Sigmoid colon (tissue), 7 donors: ENCODE data around the gene CCL17. TPM values are rescaled to one million over a fixed set of nuclear protein-coding genes. Genes with fewer than 3 reads are reported as not detected.

ENCODE experiments used
- DNase-seq: peaks from one replicate; pipeline ENCODE4 v3.0.0-alpha.2; 2019
- H3K27ac ChIP-seq, 4 donors: fragments of 200-600 bp; sonication (generic); one replicate each; pipeline ENCODE4 v1.5.1; 2016 to 2019; ENCODE audit warnings: mild to moderate bottlenecking in 1 of 4
- H3K27me3 ChIP-seq, 3 donors: fragments of 200-600 bp; sonication (generic); one replicate each; pipeline ENCODE4 v1.5.1; 2019; ENCODE audit warnings: mild to moderate bottlenecking in 1 of 3
- H3K36me3 ChIP-seq, 4 donors: fragments of 200-600 bp; sonication (generic); one replicate each; pipeline ENCODE4 v1.5.1; 2016 to 2019
- H3K4me1 ChIP-seq, 4 donors: fragments of 200-600 bp; sonication (generic); one replicate each; pipeline ENCODE4 v1.5.1; 2017 to 2019
- H3K4me3 ChIP-seq, 4 donors: fragments of 200-600 bp; sonication (generic); one replicate each; pipeline ENCODE4 v1.5.1; 2017 to 2019; ENCODE audit warnings: mild to moderate bottlenecking in 2 of 4, moderate library complexity in 1 of 4
- H3K9me3 ChIP-seq, 4 donors: fragments of 200-600 bp in 3 of 4; sonication (generic) in 3 of 4; one replicate each; pipeline versions ENCODE4 v1.5.1 to v1.6.1; 2013 to 2019
- EP300 ChIP-seq, 4 donors: sonication (generic); formaldehyde crosslinking; IDR thresholded peaks; one replicate each; pipeline ENCODE4 v1.6.1; 2017; ENCODE audit warnings: antibody characterized with exemption in 4 of 4
- POLR2A ChIP-seq, 2 donors: fragments of 450-650 bp; IDR thresholded peaks; one replicate each; pipeline ENCODE4 v1.6.1; 2016; ENCODE audit warnings: antibody characterized with exemption in 2 of 2, mild to moderate bottlenecking in 2 of 2, moderate library complexity in 2 of 2
- POLR2AphosphoS5 ChIP-seq, 4 donors: sonication (generic); formaldehyde crosslinking; IDR thresholded peaks; one replicate each; pipeline ENCODE4 v1.6.1; 2017; ENCODE audit warnings: antibody characterized with exemption in 4 of 4
- WGBS, 2 donors: extraction: QIAGEN DNeasy Blood & Tissue Kit; methylation state at CpG; one replicate each; pipeline ENCODE4 v1.1.7; 2013; 5-methylcytosine and 5-hydroxymethylcytosine counted together
- intact Hi-C: fragments of 100-400 bp; cut with DNase I; formaldehyde crosslinking; loops from one replicate; pipeline ENCODE4 v1.15.1; 2023
- polyA plus RNA-seq, 3 donors: library from polyadenylated mRNA; stranded (reverse); fragments of 200-250 nt; gene quantifications; one replicate each; pipeline ENCODE4 v1.2.3, GENCODE V29; 2013
- total RNA-seq, 4 donors: library from RNA; depleted of rRNA; stranded (reverse); fragments of >200 nt; gene quantifications; one replicate each; pipeline ENCODE4 v1.1.0, GENCODE V29; 2016
- TF ChIP-seq, protein P1 (sequence below), 4 experiments: fragments of 450-650 bp in 3 of 4; fragments of 200-600 bp in 1 of 4; IDR thresholded peaks; one replicate each; pipeline ENCODE4 v1.5.1; 2016 to 2019; ENCODE audit warnings: antibody characterized with exemption in 4 of 4, mild to moderate bottlenecking in 3 of 4, moderate library complexity in 2 of 4
- donor health status: healthy with polysubstance abuse.
- donor health status: Bipolar disorder and iron deficiency.
- donor health status: healthy.

The CCL17 gene
- total and polyA plus RNA-seq, 7 donors = 7.6 TPM; not detected in 6

- Histone ChIP-seq H3K4me1 (peaks cover 0 to 29% (median 19%) of the 10 kb centered on the region in 4 donors), H3K9me3 (no peaks in the 10 kb centered on the region), H3K4me3 (no peak overlapping the region), H3K36me3 (peaks cover 0 to 15% (median 6%) of the 10 kb centered on the region in 4 donors), H3K27me3 (no peaks in the 10 kb centered on the region), H3K27ac (no peak overlapping the region)
- intact Hi-C loops = loop anchor here (10.0 kb wide), 1 partner anchor 290 kb away; the partner anchor contains the start of gene KATNB1
- no peak for TF ChIP-seq POLR2AphosphoS5 (IDR thresholded peaks at IDR 0.05)
- TF ChIP-seq POLR2A (IDR thresholded peaks at IDR 0.05) = no peak
- no peak for TF ChIP-seq EP300 (IDR thresholded peaks at IDR 0.05)
- TF ChIP-seq, protein P1, sequence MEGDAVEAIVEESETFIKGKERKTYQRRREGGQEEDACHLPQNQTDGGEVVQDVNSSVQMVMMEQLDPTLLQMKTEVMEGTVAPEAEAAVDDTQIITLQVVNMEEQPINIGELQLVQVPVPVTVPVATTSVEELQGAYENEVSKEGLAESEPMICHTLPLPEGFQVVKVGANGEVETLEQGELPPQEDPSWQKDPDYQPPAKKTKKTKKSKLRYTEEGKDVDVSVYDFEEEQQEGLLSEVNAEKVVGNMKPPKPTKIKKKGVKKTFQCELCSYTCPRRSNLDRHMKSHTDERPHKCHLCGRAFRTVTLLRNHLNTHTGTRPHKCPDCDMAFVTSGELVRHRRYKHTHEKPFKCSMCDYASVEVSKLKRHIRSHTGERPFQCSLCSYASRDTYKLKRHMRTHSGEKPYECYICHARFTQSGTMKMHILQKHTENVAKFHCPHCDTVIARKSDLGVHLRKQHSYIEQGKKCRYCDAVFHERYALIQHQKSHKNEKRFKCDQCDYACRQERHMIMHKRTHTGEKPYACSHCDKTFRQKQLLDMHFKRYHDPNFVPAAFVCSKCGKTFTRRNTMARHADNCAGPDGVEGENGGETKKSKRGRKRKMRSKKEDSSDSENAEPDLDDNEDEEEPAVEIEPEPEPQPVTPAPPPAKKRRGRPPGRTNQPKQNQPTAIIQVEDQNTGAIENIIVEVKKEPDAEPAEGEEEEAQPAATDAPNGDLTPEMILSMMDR (IDR thresholded peaks at IDR 0.05) = no peak
- no peak for DNase-seq
- WGBS, 2 donors = 87 to 88% methylated on average over 3 of the region's 3 CpGs
Measured at GRCh38 chr16:57444711-57445110, 40.1 kb downstream of the CCL17 start.

DNA sequence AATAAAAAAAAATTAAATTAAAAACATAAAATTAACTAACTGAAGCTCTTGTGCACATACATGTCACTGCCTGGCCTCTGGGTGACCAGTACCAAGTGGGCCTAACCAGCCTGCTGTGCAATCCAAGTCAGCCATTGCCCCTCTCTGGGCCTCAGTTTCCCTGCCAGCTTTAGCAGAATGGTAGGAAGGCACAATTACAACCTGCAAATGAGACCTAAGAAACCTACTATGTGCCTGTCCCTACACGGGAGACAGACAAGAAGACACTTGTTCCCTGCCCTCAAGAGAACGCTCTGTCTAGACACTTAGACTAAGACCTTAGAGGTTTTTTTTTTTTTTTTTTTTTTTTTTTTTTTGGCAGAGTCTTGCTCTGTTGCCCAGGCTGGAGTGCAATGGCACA, 40.9 kb downstream of the CCL17 start:
- H3K36me3 ChIP-seq = peaks cover 0 to 7% (median 0%) of the 10 kb centered on the region in 4 donors
- intact Hi-C loops = loop anchor here (10.0 kb wide), 1 partner anchor 289 kb away; the partner anchor contains the start of gene KATNB1
- peaks cover 0 to 31% (median 19%) of the 10 kb centered on the region in 4 donors for H3K4me1 ChIP-seq
- TF ChIP-seq POLR2AphosphoS5 (IDR thresholded peaks at IDR 0.05) = no peak
- TF ChIP-seq EP300 (IDR thresholded peaks at IDR 0.05) = no peak
- TF ChIP-seq, protein P1 (IDR thresholded peaks at IDR 0.05) = no peak
- H3K27ac ChIP-seq = no peak overlapping the region
- H3K4me3 ChIP-seq = no peak overlapping the region
- H3K9me3 ChIP-seq = no peaks in the 10 kb centered on the region
- H3K27me3 ChIP-seq = no peaks in the 10 kb centered on the region
- no peak for DNase-seq
- 96 to 98% methylated on average over 2 of the region's 2 CpGs for WGBS, 2 donors

- Histone ChIP-seq H3K9me3 (no peaks in the 10 kb centered on the region), H3K4me1 (peaks cover 0 to 31% (median 19%) of the 10 kb centered on the region in 4 donors), H3K27me3 (no peaks in the 10 kb centered on the region), H3K36me3 (peaks cover 0 to 13% (median 2%) of the 10 kb centered on the region in 4 donors), H3K4me3 (peak overlapping the region; percentile 81 to 99 (median 96)), H3K27ac (peak overlapping the region; percentile 89 to 97 (median 94))
- TF ChIP-seq, protein P1 (IDR thresholded peaks at IDR 0.05) = no peak
- TF ChIP-seq EP300 (IDR thresholded peaks at IDR 0.05) = no peak
- TF ChIP-seq POLR2A (IDR thresholded peaks at IDR 0.05) = no peak
- TF ChIP-seq POLR2AphosphoS5 (IDR thresholded peaks at IDR 0.05) = no peak
- DNase-seq = peak; percentile 74
- intact Hi-C loops = loop anchor here (2.0 to 10.0 kb wide), 3 partner anchors 16 to 288 kb away; partner anchors contain the start of genes KATNB1 and POLR2C
- WGBS, 2 donors = 2 to 5% methylated on average over 28 of the region's 28 CpGs
Measured at GRCh38 chr16:57446531-57447185, 42.1 kb downstream of the CCL17 start.

- Histone ChIP-seq H3K27ac (peak within 1 kb of the TSS; percentile 89 to 97 (median 94)), H3K4me3 (peak within 1 kb of the TSS; percentile 81 to 99 (median 96)), H3K4me1 (peaks cover 0 to 31% (median 19%) of the 10 kb centered on the region in 4 donors), H3K9me3 (no peaks in the 10 kb centered on the region), H3K27me3 (no peaks in the 10 kb centered on the region), H3K36me3 (peaks cover 0 to 16% (median 4%) of the 10 kb centered on the region in 4 donors)
- intact Hi-C loops = loop anchor here (2.0 to 10.0 kb wide), 3 partner anchors 15 to 287 kb away; partner anchors contain the start of genes KATNB1 and POLR2C
- peak; percentile 98 for DNase-seq
- 1% methylated on average over 68 of the region's 68 CpGs for WGBS, 2 donors
- TF ChIP-seq POLR2A (IDR thresholded peaks at IDR 0.05) (peak; percentile 89 to 91), POLR2AphosphoS5 (IDR thresholded peaks at IDR 0.05) (peak in 3 of 4 donors; percentile 90 to 95 (median 95)), EP300 (IDR thresholded peaks at IDR 0.05) (no peak)
- TF ChIP-seq, protein P1 (IDR thresholded peaks at IDR 0.05) = no peak
Measured at GRCh38 chr16:57447186-57447962, 42.8 kb downstream of the CCL17 start, which contains the start of the genes CIAPIN1 and COQ9. CIAPIN1 (minus strand) TSS chr16:57447385; CDS start chr16:57440928, 6,457 bp downstream. COQ9 (plus strand) TSS chr16:57447479; CDS start chr16:57447506, 27 bp downstream.
